ENCODE data around the gene THBD. TPM values are rescaled to one million over a fixed set of nuclear protein-coding genes. Genes with fewer than 3 reads are reported as not detected.

The THBD gene
- total RNA-seq, 1 donor from 2014 or later, result 5.8 TPM

DNA sequence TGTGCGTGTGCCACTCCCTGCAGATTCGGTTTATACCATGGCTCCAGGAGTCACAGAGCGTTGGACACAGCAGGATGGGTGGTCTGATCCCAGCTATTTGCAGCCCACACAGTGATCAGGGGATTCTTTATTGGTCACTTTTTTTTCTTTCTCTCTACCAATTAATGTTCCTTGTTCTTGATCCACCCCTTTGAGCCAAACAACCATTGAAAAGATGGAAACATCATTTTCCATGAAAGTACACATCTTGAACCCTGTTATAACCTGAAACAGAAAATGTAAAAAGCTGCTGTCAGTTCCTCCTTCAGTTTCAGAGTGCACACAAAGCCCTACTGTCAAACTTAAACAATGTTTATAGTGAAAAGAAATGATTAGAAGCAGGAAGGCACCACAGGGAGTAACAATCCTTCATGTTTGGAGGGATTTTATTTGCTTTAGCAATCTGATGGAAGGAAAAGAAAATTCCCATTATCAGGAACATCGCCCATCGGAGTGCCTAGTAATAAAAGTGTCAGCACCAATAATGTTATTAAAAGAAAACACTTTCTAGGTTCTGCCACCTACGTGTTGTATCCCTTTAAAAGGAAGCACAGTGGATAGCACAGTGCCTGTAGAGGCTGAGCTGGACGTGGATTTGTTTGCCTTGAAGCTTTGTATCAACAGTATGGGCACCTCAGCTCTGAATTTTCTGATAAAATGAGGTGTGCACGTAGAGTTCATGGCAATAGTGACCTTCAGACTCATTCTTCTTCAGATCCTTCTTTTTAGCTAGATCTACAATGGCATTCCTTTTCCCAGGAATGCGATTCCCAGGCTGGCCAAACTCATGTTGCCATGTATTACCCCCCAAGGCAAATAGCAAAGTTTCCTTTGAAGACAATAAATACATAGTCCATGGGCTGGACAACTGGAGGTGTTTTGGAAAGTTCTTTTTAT, 16.1 kb upstream of the THBD start:
- H3K36me3 Mint-ChIP-seq, result no peaks in the 10 kb centered on the region
- H3K27ac Mint-ChIP-seq, result no peak overlapping the region
- DNase-seq (ENCODE audit: extremely low spot score, unreplicated experiment), result no peak
- H3K4me1 Mint-ChIP-seq (ENCODE audit: unreplicated experiment), result peaks cover 27% of the 10 kb centered on the region
- peaks cover 6% of the 10 kb centered on the region for H3K27me3 Mint-ChIP-seq
- TF ChIP-seq, protein P1, sequence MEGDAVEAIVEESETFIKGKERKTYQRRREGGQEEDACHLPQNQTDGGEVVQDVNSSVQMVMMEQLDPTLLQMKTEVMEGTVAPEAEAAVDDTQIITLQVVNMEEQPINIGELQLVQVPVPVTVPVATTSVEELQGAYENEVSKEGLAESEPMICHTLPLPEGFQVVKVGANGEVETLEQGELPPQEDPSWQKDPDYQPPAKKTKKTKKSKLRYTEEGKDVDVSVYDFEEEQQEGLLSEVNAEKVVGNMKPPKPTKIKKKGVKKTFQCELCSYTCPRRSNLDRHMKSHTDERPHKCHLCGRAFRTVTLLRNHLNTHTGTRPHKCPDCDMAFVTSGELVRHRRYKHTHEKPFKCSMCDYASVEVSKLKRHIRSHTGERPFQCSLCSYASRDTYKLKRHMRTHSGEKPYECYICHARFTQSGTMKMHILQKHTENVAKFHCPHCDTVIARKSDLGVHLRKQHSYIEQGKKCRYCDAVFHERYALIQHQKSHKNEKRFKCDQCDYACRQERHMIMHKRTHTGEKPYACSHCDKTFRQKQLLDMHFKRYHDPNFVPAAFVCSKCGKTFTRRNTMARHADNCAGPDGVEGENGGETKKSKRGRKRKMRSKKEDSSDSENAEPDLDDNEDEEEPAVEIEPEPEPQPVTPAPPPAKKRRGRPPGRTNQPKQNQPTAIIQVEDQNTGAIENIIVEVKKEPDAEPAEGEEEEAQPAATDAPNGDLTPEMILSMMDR (conservative IDR thresholded peaks at IDR 0.05), result no peak
- H3K4me3 Mint-ChIP-seq, result peak overlapping the region; percentile 8
- H3K9me3 Mint-ChIP-seq, result no peaks in the 10 kb centered on the region

DNA sequence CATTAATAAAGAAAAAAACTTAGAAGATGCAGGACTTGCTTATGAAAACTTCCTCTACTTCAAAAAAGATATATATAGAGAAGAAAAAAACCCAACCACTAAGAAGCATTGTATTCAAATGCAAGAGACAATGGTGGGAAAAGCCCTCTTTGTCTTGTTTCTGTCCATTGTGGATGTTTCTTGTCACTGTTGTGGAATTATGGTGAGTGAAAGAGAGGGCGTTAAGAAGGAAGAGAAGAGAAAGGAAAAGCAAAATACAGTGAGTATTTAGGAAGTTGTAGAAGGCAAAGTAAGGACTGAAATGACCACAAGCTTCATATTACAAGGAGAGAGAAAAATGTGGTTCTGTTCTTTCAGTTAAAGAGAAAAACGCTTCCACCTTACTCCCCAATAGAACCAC, 14.1 kb upstream of the THBD start:
- H3K9me3 Mint-ChIP-seq, result no peaks in the 10 kb centered on the region
- H3K36me3 Mint-ChIP-seq, result no peaks in the 10 kb centered on the region
- no peak for DNase-seq (ENCODE audit: extremely low spot score, unreplicated experiment)
- H3K27me3 Mint-ChIP-seq, result peaks cover 3% of the 10 kb centered on the region
- TF ChIP-seq, protein P1 (conservative IDR thresholded peaks at IDR 0.05), result no peak
- peaks cover 27% of the 10 kb centered on the region for H3K4me1 Mint-ChIP-seq (ENCODE audit: unreplicated experiment)
- H3K27ac Mint-ChIP-seq, result no peak overlapping the region
- no peak overlapping the region for H3K4me3 Mint-ChIP-seq

DNA sequence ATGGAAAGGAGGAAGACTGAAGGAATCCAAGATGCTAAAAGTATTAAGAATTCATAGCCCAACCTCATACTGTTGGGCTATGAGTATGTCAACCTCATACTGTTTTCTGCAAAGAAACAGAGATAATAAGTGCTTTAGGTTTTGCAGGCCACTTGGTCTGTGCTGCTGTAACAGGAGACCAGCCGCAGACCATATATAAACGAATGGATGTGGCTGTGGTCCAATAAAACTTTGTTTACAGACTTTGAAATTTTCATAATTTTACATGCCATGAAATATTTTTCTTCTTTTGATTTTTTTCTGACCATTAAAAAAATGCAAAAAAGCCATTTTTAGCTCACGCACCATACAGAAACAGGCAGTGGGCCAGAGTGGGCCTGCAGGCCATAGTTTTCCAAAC, 13.7 kb upstream of the THBD start:
- no peak for DNase-seq (ENCODE audit: extremely low spot score, unreplicated experiment)
- Mint-ChIP-seq H3K27ac (no peak overlapping the region), H3K4me1 (ENCODE audit: unreplicated experiment) (peaks cover 27% of the 10 kb centered on the region), H3K4me3 (no peak overlapping the region), H3K9me3 (no peaks in the 10 kb centered on the region), H3K27me3 (no peaks in the 10 kb centered on the region), H3K36me3 (no peaks in the 10 kb centered on the region)
- TF ChIP-seq, protein P1 (conservative IDR thresholded peaks at IDR 0.05), result no peak

DNA sequence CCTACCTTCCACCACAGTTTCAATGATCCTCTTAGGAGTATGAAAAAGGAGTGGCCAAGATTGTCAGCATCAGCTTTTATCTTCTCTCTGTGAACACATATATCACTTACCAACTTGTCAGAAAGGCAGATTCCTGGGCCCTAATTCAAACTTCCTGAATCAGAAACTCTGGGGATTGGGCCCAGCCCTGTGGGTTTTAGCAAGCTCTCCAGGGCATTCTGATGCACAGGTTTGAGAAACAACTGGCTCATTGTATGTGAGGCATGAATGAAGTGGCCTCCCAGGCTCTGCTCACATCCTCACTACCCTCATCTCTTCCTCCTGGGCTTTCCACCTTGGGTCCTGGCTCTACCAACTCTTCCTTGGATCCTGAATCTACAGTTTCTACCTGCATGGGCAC, 13.2 kb upstream of the THBD start:
- peaks cover 27% of the 10 kb centered on the region for H3K4me1 Mint-ChIP-seq (ENCODE audit: unreplicated experiment)
- H3K9me3 Mint-ChIP-seq, result no peaks in the 10 kb centered on the region
- H3K36me3 Mint-ChIP-seq, result no peaks in the 10 kb centered on the region
- DNase-seq (ENCODE audit: extremely low spot score, unreplicated experiment), result no peak
- no peak overlapping the region for H3K27ac Mint-ChIP-seq
- no peak overlapping the region for H3K4me3 Mint-ChIP-seq
- H3K27me3 Mint-ChIP-seq, result peaks cover under 1% of the 10 kb centered on the region
- TF ChIP-seq, protein P1 (conservative IDR thresholded peaks at IDR 0.05), result no peak

DNA sequence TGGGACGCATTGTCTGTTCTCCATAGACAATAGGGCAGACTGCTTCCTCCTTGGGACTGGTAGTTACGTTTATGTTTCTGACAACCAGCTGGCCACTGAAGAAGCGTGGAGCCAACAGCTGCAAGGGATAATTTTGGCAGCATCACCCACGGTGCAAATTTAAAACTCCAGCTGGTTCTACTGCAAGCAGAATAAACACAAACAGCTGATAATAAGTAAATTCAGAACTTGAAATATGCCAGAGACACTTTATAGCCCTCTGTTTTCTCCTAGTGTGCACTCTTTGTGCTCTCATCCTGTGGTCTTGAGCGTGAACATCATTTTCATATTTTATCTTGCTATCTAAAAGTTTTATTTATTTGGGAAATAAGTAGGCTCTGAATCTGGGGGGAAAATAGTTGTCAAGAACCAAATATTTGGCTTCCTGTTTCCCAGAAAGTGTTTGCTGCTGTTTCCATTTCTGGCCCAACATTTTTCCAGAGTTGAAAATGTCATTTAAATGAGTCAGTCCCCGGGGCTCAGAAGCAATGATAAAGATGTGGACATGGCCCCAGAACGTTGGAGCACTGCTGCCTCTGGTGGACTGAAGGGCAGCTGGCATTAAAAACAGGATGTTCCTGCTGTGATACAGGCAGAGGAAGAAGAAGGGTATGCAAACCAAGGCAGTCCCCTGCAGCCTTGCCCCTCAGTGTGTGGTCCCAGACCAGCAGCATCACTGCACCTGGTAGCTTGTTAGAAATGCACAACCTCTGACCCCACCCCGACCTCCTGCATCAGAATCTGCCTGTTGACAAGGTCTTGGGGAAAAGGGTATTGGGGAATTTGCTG, 12.5 kb upstream of the THBD start:
- H3K4me3 Mint-ChIP-seq, result no peak overlapping the region
- H3K27me3 Mint-ChIP-seq, result peaks cover 4% of the 10 kb centered on the region
- no peak overlapping the region for H3K27ac Mint-ChIP-seq
- no peak for DNase-seq (ENCODE audit: extremely low spot score, unreplicated experiment)
- H3K36me3 Mint-ChIP-seq, result no peaks in the 10 kb centered on the region
- peaks cover 3% of the 10 kb centered on the region for H3K9me3 Mint-ChIP-seq
- TF ChIP-seq, protein P1 (conservative IDR thresholded peaks at IDR 0.05), result peak; percentile 52
- peaks cover 26% of the 10 kb centered on the region for H3K4me1 Mint-ChIP-seq (ENCODE audit: unreplicated experiment)

Measured in type B pancreatic cell (in vitro differentiated cells).